NCI-H1417 (cell line): Measurements from ENCODE around the gene FBRS.
"Not testable (repeated sequence)": the region's sequence is repeated elsewhere in the genome, so short reads cannot be mapped to it uniquely, and the experiment has no call there.

Source experiments
- DNase-seq, 3 experiments: peaks; one replicate each; lab custom pipeline; 2025; lab: John Stamatoyannopoulos, UW

Gene FBRS

DNA sequence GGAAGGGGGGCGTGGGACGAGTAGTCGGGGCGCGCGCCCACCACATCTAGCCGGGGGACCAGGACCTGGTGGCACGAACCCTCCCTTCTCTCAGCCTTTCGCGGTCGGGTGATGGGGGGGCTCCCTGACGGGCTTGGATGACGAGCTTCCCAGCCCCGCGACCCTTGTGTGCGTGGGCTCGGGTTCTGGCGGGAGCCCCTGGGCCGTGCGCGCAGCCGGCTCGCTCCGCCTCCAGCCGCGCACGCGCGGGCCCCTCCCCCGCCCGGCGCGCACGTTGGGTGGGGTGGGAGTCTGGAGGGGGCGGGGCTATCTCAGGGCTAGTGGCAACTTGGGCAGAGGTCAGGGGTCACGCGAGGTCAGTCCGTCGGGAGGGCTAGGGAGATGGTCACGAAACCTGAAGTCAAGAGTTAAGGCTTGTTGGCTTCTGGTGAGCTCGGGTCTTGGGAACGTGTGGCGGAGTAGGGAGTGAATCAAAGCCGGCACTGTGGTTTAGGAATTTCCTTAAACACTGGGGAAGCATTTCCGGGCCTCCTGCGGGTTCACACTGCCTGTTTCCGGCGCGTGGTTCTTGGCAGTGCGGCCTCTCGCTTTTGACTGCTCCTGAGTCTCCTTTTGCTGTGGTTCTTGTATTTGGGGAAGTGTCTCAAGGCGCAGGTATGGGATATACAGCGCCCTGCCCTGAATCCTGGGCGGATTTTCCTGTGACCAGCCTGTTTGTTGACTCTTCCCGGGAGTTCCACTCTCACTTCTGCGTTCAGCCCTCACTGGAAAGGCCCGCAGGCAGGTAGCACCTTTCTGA is 40.8 kb downstream of the FBRS start, which contains the start of gene SRCAP:
TSS of gene SRCAP (plus strand) at position 356 of the 799 bp plus-strand sequence. CDS start 1,654 bp downstream, outside the sequence.
- peak; percentile 62 to 91 (median 89) for DNase-seq

DNA sequence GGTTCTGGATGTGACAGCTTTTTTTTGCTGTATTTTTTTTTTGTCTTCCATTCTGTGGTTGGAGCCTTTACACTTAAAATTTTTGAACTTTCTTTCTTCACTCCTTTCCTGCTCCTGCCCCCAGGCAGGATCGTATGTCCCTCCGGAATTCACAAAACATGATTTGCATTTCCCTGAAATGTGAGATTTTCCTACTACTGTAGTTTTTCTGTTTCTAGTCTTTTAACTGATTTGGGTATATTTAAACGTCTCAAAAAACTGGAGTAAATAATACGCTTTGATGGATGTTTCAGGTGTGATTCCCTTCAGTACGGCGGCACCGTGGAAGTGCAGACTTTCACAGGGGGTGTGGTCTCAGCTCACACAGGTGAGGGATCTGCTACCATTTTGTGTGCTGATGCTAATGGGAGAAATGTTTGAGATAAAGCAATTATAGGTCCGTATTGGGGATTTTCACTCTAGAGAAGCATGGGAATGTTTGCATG is 41.4 kb downstream of the FBRS start:
- DNase-seq, result no peak

GRCh38 chr16:30700491-30700890 is 42.3 kb downstream of the FBRS start:
- DNase-seq, result no peak

- no peak for DNase-seq
These were observed 42.7 kb downstream of the FBRS start for GRCh38 chr16:30700971-30701370.

GRCh38 chr16:30703071-30703470 is 44.8 kb downstream of the FBRS start:
- DNase-seq, result not testable (repeated sequence)

DNA sequence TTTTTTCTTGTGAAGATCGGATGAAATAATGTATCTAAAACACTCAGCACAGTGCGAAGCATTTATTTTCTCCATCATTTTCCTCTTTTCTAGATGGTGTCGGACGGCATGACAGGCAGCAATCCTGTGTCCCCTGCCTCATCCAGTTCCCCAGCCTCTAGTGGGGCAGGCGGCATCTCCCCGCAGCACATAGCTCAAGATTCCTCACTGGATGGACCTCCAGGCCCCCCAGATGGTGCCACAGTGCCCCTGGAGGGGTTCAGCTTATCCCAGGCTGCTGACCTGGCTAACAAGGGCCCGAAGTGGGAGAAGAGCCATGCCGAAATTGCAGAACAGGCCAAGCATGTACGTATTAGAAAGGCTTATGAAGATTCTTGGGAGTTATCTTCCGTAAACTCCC is 45.7 kb downstream of the FBRS start:
- no peak for DNase-seq

GRCh38 chr16:30706046-30706445 is 47.8 kb downstream of the FBRS start:
- no peak for DNase-seq

DNA sequence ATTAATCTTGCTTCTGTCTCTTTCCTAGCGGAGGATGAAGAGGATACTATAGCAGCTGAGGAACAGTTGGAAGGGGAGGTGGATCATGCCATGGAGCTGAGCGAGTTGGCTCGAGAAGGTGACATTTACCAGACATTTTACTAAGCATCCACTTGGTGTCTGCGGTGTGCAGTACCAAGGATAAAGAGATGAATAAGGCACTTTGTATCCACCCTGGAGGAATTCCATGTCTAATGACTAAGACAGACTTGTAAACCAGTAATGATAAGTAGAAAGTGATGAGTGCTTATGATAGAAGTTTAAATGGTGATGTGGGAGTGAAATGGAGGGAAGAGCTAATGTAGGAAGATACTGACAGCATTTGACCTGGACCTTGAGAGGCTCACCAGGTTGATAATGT is 52.7 kb downstream of the FBRS start:
- no peak for DNase-seq

DNA sequence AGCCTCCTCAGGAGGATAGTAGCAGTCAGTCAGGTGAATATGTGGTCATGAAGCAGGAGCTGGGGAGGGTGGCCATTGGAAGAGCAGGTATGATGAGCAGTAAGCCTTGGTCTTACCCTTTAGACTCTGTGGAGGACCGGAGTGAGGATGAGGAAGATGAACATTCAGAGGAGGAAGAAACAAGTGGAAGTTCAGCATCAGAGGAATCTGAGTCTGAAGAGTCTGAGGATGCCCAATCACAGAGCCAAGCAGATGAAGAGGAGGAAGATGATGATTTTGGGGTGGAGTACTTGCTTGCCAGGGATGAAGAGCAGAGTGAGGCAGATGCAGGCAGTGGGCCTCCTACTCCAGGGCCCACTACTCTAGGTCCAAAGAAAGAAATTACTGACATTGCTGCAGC is 53.5 kb downstream of the FBRS start:
- no peak for DNase-seq

- DNase-seq, result no peak
These were observed 57.7 kb downstream of the FBRS start for GRCh38 chr16:30715750-30716445.

GRCh38 chr16:30720086-30720485 is 61.9 kb downstream of the FBRS start:
- no peak for DNase-seq
